Prostate gland (tissue), 2 donors: ENCODE measurements around the gene EDAR. TPM values are rescaled to one million over a fixed set of nuclear protein-coding genes. Genes with fewer than 3 reads are reported as not detected.

Experiments used
- DNase-seq: peaks from one replicate; pipeline ENCODE4 v3.0.0-alpha.2; 2019; ENCODE audit warnings: low spot score
- H3K27ac ChIP-seq, 2 donors: fragments of 200-600 bp; sonication (generic); 2 replicates each; pipeline ENCODE4 v1.5.1; 2017 to 2019
- H3K27me3 ChIP-seq: fragments of 200-600 bp; sonication (generic); replicated peaks from 2 replicates; pipeline ENCODE4 v1.5.1; 2019; ENCODE audit not compliant: insufficient read depth
- H3K36me3 ChIP-seq, 2 donors: fragments of 200-600 bp; sonication (generic); 1 replicate in 1 of 2; 2 replicates in 1 of 2; pipeline versions ENCODE4 v1.5.1 to v1.8.1; 2017 to 2019
- H3K4me1 ChIP-seq: fragments of 200-600 bp; sonication (generic); replicated peaks from 2 replicates; pipeline ENCODE4 v1.5.1; 2019
- H3K4me3 ChIP-seq, 2 donors: fragments of 200-600 bp; sonication (generic); 2 replicates each; pipeline ENCODE4 v1.5.1; 2017 to 2019
- H3K9me3 ChIP-seq: fragments of 200-600 bp; sonication (generic); 2 replicates; pipeline ENCODE4 v1.5.1; 2017
- POLR2A ChIP-seq: fragments of 450-650 bp; IDR thresholded peaks from one replicate; pipeline ENCODE4 v1.6.1; 2016; ENCODE audit warnings: antibody characterized with exemption, mild to moderate bottlenecking
- POLR2AphosphoS5 ChIP-seq: sonication (generic); formaldehyde crosslinking; IDR thresholded peaks from one replicate; pipeline ENCODE4 v1.6.1; 2017; ENCODE audit warnings: antibody characterized with exemption
- WGBS: methylation state at CpG from one replicate; pipeline ENCODE4 v1.1.5; 2018; 5-methylcytosine and 5-hydroxymethylcytosine counted together
- intact Hi-C: fragments of 100-400 bp; cut with DNase I; formaldehyde crosslinking; loops from one replicate; pipeline ENCODE4 v1.14.2; 2022
- total RNA-seq, 2 donors: library from RNA; depleted of rRNA; stranded (reverse); fragments of >200 nt; gene quantifications; one replicate each; pipeline ENCODE4 v1.1.0, GENCODE V29; 2016
- TF ChIP-seq, protein P1 (sequence below), 4 experiments: fragments of 200-600 bp in 2 of 4; fragments of 450-650 bp in 2 of 4; sonication (generic) in 2 of 4; IDR thresholded peaks; 1 replicate in 3 of 4; 2 replicates in 1 of 4; pipeline ENCODE4 v1.5.1; 2016 to 2019; ENCODE audit warnings: antibody characterized with exemption in 4 of 4, mild to moderate bottlenecking in 2 of 4, moderate library complexity in 2 of 4

The EDAR gene
- total RNA-seq, 2 donors from 2014 or later: 0.46 to 0.68 TPM

DNA sequence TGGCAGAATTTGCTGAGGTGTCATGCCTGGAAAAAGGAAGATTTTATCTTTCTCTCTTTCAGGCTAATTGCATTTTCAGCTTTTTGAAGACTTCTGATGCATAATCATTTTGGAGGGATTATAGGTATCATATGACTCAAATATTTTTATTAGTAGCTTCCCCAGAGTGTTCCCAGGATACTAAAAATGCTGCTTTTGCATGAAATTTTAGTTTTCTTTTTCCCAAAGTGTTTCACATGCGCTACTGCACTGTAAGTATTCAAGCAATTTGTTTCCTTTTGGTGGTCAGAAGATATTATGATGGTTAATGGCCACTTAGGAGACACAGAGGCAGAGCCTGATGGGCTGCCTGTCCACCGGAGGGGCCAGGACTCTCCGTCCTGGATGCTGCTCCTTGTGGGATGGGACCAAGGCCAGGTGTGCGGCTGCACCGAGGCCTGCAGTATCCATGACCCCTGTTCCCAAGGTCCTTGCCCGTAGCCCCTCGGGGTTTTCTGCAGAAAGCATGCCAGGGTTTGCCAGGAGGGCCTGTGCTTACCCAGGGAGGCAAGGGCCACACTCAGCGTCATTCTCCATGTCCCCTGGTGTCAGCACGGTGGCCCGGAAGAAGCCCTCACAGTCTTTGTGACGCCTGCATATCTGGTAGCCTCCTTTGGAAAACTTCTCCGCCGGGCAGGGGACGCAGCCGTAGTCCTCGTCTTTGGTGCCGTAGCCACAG lies 60.2 kb downstream of the EDAR start:
- H3K4me3 ChIP-seq: no peak overlapping the region
- no peaks in the 10 kb centered on the region for H3K9me3 ChIP-seq
- H3K36me3 ChIP-seq: no peaks in the 10 kb centered on the region
- DNase-seq: no peak
- no peaks in the 10 kb centered on the region for H3K4me1 ChIP-seq
- TF ChIP-seq, protein P1, sequence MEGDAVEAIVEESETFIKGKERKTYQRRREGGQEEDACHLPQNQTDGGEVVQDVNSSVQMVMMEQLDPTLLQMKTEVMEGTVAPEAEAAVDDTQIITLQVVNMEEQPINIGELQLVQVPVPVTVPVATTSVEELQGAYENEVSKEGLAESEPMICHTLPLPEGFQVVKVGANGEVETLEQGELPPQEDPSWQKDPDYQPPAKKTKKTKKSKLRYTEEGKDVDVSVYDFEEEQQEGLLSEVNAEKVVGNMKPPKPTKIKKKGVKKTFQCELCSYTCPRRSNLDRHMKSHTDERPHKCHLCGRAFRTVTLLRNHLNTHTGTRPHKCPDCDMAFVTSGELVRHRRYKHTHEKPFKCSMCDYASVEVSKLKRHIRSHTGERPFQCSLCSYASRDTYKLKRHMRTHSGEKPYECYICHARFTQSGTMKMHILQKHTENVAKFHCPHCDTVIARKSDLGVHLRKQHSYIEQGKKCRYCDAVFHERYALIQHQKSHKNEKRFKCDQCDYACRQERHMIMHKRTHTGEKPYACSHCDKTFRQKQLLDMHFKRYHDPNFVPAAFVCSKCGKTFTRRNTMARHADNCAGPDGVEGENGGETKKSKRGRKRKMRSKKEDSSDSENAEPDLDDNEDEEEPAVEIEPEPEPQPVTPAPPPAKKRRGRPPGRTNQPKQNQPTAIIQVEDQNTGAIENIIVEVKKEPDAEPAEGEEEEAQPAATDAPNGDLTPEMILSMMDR (IDR thresholded peaks at IDR 0.05): peak in 1 of 4 experiments; percentile 6
- TF ChIP-seq POLR2AphosphoS5: no peak
- WGBS: 88% methylated on average over 17 of the region's 17 CpGs
- intact Hi-C loops: loop anchor here (2.0 to 10.0 kb wide), 2 partner anchors 60 to 566 kb away; partner anchors contain the start of gene EDAR
- no peaks in the 10 kb centered on the region for H3K27me3 ChIP-seq
- no peak overlapping the region for H3K27ac ChIP-seq

DNA sequence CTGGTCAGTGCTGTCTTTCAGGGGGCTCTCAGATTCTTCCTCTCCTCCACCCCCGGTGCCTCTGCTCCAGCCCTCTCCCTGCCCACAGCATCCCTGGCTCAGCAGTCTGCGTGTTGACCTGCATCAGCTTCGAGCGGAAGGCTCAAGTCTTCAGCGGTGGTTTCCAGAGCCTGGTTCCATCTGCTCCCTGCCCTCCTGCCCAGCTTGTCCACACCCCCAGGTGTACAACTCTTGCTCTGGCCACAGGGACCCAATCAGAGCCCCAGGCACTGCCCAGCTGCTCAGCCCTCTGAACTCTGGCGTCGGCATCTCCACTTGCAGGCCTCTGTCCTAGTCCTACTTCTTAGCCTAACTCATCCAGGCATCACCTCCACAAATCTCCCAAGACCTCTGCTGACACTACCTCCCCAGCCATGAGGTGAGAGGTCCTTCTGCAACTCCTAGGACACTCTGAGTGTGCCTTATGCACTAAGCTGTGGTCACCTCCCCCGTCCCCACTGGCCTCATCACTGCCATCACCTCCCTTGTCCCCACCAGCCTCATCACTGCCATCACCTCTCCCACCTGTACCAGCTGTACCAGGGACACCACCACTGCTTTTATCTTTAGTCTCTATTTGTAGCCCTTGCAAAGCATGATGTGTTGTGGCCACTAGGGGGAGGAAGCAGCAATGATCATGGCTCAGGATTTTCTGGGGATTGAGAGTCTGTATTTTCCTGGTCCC lies 60.9 kb downstream of the EDAR start:
- no peak overlapping the region for H3K27ac ChIP-seq
- no peaks in the 10 kb centered on the region for H3K9me3 ChIP-seq
- WGBS: 83% methylated on average over 8 of the region's 8 CpGs
- intact Hi-C loops: loop anchor here (2.0 to 10.0 kb wide), 2 partner anchors 61 to 567 kb away; partner anchors contain the start of gene EDAR
- DNase-seq: peak; percentile 50
- TF ChIP-seq, protein P1 (IDR thresholded peaks at IDR 0.05): peak; percentile 62 to 83 (median 78)
- TF ChIP-seq POLR2A (no peak), POLR2AphosphoS5 (peak; percentile 50)
- no peak overlapping the region for H3K4me3 ChIP-seq
- H3K27me3 ChIP-seq: no peaks in the 10 kb centered on the region
- H3K4me1 ChIP-seq: no peaks in the 10 kb centered on the region
- no peaks in the 10 kb centered on the region for H3K36me3 ChIP-seq

DNA sequence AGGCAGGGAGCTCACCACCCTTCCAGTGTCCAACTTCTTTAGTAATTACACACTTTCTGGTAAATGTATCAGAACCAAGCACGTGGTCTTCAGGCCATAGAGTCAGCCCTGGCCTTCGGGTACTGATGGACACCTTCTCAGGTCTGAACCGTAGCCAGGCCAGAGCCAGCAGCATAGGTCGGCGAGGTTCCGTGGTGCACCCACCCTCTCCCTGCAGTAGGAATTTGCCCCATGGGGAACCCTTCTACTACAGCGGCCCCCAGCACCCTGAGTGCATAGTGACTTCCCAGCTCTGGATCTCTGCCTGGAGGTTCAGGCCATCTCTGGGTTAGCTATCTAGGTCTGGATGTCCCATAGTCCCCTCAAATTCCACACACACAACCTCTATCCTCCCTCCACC lies 61.6 kb downstream of the EDAR start:
- Histone ChIP-seq H3K4me1 (no peaks in the 10 kb centered on the region), H3K36me3 (no peaks in the 10 kb centered on the region), H3K4me3 (no peak overlapping the region), H3K27me3 (no peaks in the 10 kb centered on the region), H3K9me3 (no peaks in the 10 kb centered on the region), H3K27ac (no peak overlapping the region)
- intact Hi-C loops: loop anchor here (10.0 kb wide), 1 partner anchor 567 kb away; no protein-coding TSS in a partner anchor
- 85% methylated on average over 7 of the region's 7 CpGs for WGBS
- TF ChIP-seq POLR2A (no peak), POLR2AphosphoS5 (no peak)
- TF ChIP-seq, protein P1 (IDR thresholded peaks at IDR 0.05): no peak
- no peak for DNase-seq

DNA sequence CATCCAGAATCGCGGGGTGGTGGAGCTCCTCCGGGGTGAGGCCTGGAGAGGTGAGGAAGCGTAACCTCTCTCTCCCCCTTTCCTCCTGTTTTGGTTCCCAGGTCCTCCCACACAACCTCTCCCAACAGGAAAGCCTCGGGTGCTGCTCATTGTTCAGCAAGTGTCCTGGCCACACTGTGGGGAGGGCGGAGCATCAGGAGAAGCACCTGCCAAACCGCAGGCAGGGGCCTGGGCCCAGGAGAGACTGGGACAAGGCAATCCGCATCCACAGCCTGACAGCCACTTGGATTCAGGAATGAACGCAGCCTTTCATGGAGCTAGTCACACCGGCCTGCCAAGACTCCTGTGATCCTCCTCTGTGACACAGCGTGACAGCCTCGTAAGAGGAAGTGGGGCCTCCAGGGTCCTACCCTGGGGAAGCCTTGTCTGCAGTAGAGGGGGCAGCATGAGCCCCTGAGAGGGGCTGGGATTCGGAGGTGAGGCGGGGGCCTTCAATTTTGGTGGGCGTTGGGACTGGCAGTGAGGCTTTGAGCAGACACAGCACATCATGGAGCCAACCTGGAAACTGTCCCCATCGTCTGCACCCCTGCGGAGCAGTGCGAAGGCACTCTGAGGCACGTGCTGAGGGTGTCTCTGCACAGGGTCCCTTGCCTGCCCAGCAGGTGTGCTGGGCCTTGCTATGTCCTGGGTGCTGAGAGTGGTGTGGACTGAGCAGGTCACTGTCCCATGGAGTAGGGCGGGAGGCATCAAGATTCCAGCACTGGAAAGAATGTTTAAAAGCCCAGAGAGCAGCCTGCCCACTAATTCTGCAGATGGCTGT lies 62.2 kb downstream of the EDAR start:
- WGBS: 57% methylated on average over 20 of the region's 20 CpGs
- Histone ChIP-seq H3K4me1 (no peaks in the 10 kb centered on the region), H3K27ac (no peak overlapping the region), H3K4me3 (no peak overlapping the region), H3K36me3 (no peaks in the 10 kb centered on the region), H3K27me3 (no peaks in the 10 kb centered on the region), H3K9me3 (no peaks in the 10 kb centered on the region)
- peak; percentile 67 for DNase-seq
- TF ChIP-seq, protein P1 (IDR thresholded peaks at IDR 0.05): no peak
- TF ChIP-seq POLR2AphosphoS5 (peak; percentile 38), POLR2A (no peak)
- intact Hi-C loops: loop anchor here (10.0 kb wide), 1 partner anchor 568 kb away; no protein-coding TSS in a partner anchor
